SK-N-SH treated with all-trans-retinoic acid at 6 μM for 48 hours (cell line): Measurements from ENCODE around the gene LGR4.

Experiments
- ATAC-seq: fragments of 200-7000 bp; cut with Tn5 transposase; 3 replicates; pipeline ENCODE4 v1.9.1; 2020; ENCODE audit warnings: mild to moderate bottlenecking, moderate library complexity
- ARNTL ChIP-seq: fragments of 450-650 bp; formaldehyde crosslinking; IDR thresholded peaks from 2 replicates; pipeline ENCODE4 v1.5.0; 2020; ENCODE audit warnings: low read depth, mild to moderate bottlenecking, moderate library complexity, borderline replicate concordance
- BACH2 ChIP-seq: fragments of 250-450 bp; sonication (Bioruptor Pico); IDR thresholded peaks from 2 replicates; pipeline ENCODE4 v1.9.0; 2021; ENCODE audit warnings: mild to moderate bottlenecking, borderline replicate concordance
- CREB5 ChIP-seq: fragments of 250-450 bp; sonication (Bioruptor Pico); IDR thresholded peaks from 2 replicates; pipeline ENCODE4 v1.5.1; 2020; ENCODE audit warnings: low read depth, mild to moderate bottlenecking, moderate library complexity
- CSRNP3 ChIP-seq: fragments of 250-450 bp; sonication (Bioruptor Pico); IDR thresholded peaks from 2 replicates; pipeline ENCODE4 v1.5.1; 2021; ENCODE audit warnings: mild to moderate bottlenecking, moderate library complexity
- ESRRG ChIP-seq: fragments of 250-450 bp; sonication (Bioruptor Pico); IDR thresholded peaks from 2 replicates; pipeline ENCODE4 v1.6.1; 2021; ENCODE audit warnings: mild to moderate bottlenecking
- GLIS3 ChIP-seq: fragments of 250-450 bp; sonication (Bioruptor Pico); IDR thresholded peaks from 2 replicates; pipeline ENCODE4 v1.5.0; 2020; ENCODE audit warnings: mild to moderate bottlenecking, moderate library complexity
- ISL1 ChIP-seq: fragments of 250-450 bp; sonication (Bioruptor Pico); IDR thresholded peaks from 2 replicates; pipeline ENCODE4 v2.1.2; 2022; ENCODE audit warnings: mild to moderate bottlenecking, moderate library complexity
- OSR1 ChIP-seq: fragments of 250-450 bp; sonication (Bioruptor Pico); IDR thresholded peaks from 2 replicates; pipeline ENCODE4 v1.8.0; 2022; ENCODE audit warnings: moderate library complexity, mild to moderate bottlenecking, inconsistent platforms
- PATZ1 ChIP-seq: fragments of 250-450 bp; sonication (Bioruptor Pico); IDR thresholded peaks from 2 replicates; pipeline ENCODE4 v1.8.0; 2020; ENCODE audit warnings: mild to moderate bottlenecking, moderate library complexity, borderline replicate concordance
- POU6F1 ChIP-seq: fragments of 250-450 bp; sonication (Bioruptor Pico); IDR thresholded peaks from 2 replicates; pipeline ENCODE4 v1.8.0; 2021; ENCODE audit warnings: low read depth, mild to moderate bottlenecking, moderate library complexity, borderline replicate concordance
- SNAI2 ChIP-seq: fragments of 250-450 bp; sonication (Bioruptor Pico); IDR thresholded peaks from 2 replicates; pipeline ENCODE4 v1.5.0; 2020; ENCODE audit warnings: mild to moderate bottlenecking, moderate library complexity
- TCF4 ChIP-seq: fragments of 250-450 bp; sonication (Bioruptor Pico); IDR thresholded peaks from 2 replicates; pipeline ENCODE4 v1.8.0; 2021; ENCODE audit warnings: mild to moderate bottlenecking, moderate library complexity, borderline replicate concordance
- TOX ChIP-seq: fragments of 250-450 bp; sonication (Bioruptor Pico); IDR thresholded peaks from 2 replicates; pipeline ENCODE4 v1.8.0; 2021; ENCODE audit warnings: mild to moderate bottlenecking, moderate library complexity, borderline replicate concordance
- TSHZ2 ChIP-seq: fragments of 250-450 bp; sonication (Bioruptor Pico); IDR thresholded peaks from 2 replicates; pipeline ENCODE4 v1.5.0; 2020; ENCODE audit warnings: mild to moderate bottlenecking, moderate library complexity
- ZC3H10 ChIP-seq: fragments of 250-450 bp; sonication (Bioruptor Pico); IDR thresholded peaks from 2 replicates; pipeline ENCODE4 v1.5.1; 2021; ENCODE audit warnings: mild to moderate bottlenecking, moderate library complexity
- ZFP30 ChIP-seq: fragments of 450-650 bp; formaldehyde crosslinking; IDR thresholded peaks from 2 replicates; pipeline ENCODE4 v1.5.0; 2022; ENCODE audit warnings: mild to moderate bottlenecking, moderate library complexity
- ZNF565 ChIP-seq: fragments of 450-650 bp; formaldehyde crosslinking; conservative IDR thresholded peaks from 2 replicates; pipeline ENCODE4 v1.5.0; 2020; ENCODE audit warnings: low read depth, mild to moderate bottlenecking, moderate library complexity
- ZNF70 ChIP-seq: fragments of 450-650 bp; formaldehyde crosslinking; IDR thresholded peaks from 2 replicates; pipeline ENCODE4 v1.5.0; 2020; ENCODE audit warnings: mild to moderate bottlenecking, moderate library complexity
- ZNF8 ChIP-seq: fragments of 450-650 bp; formaldehyde crosslinking; IDR thresholded peaks from 2 replicates; pipeline ENCODE4 v1.5.0; 2020; ENCODE audit warnings: mild to moderate bottlenecking, moderate library complexity

LGR4 gene

GRCh38 chr11:27513389-27513788 is 40.8 kb upstream of the LGR4 start:
- no peak for TF ChIP-seq ZNF565 (CRISPR knock-in tag)
- no peak for TF ChIP-seq ZC3H10 (CRISPR knock-in tag)
- TF ChIP-seq GLIS3 (CRISPR knock-in tag): no peak
- TF ChIP-seq CREB5 (CRISPR knock-in tag): no peak
- TF ChIP-seq TSHZ2 (CRISPR knock-in tag): no peak
- TF ChIP-seq POU6F1: no peak
- no peak for TF ChIP-seq PATZ1 (CRISPR knock-in tag)
- TF ChIP-seq, all 23 proteins: peak for 0
- ATAC-seq: no peak

- TF ChIP-seq TCF4 (CRISPR knock-in tag): no peak
- no peak for TF ChIP-seq CSRNP3
- TF ChIP-seq ZNF70 (CRISPR knock-in tag): no peak
- TF ChIP-seq ARNTL (CRISPR knock-in tag): no peak
- no peak for TF ChIP-seq ESRRG
- no peak for TF ChIP-seq ISL1 (CRISPR knock-in tag)
- TF ChIP-seq PATZ1 (CRISPR knock-in tag): no peak
- no peak for TF ChIP-seq ZNF8 (CRISPR knock-in tag)
- no peak for TF ChIP-seq SNAI2 (CRISPR knock-in tag)
- no peak for TF ChIP-seq TOX (CRISPR knock-in tag)
- no peak for TF ChIP-seq POU6F1
- no peak for TF ChIP-seq ZFP30 (CRISPR knock-in tag)
- no peak for TF ChIP-seq CREB5 (CRISPR knock-in tag)
- no peak for TF ChIP-seq GLIS3 (CRISPR knock-in tag)
- TF ChIP-seq OSR1 (CRISPR knock-in tag): no peak
- no peak for TF ChIP-seq TSHZ2 (CRISPR knock-in tag)
- TF ChIP-seq BACH2 (CRISPR knock-in tag): no peak
- no peak for TF ChIP-seq ZNF565 (CRISPR knock-in tag)
Measured at GRCh38 chr11:27512238-27512637, 39.6 kb upstream of the LGR4 start.

More at GRCh38 chr11:27512238-27512637, 39.6 kb upstream of the LGR4 start:
- no peak for ATAC-seq
